ENCODE measurements around the gene COBL. TPM values are rescaled to one million over a fixed set of nuclear protein-coding genes. Genes with fewer than 3 reads are reported as not detected.

COBL gene
- total and polyA plus RNA-seq, 9 of the 15 experiments (the other 6 are each of a cell fraction or from before 2014, with no cell fraction given), result 0.01 to 2.4 (median 0.09) TPM; not detected in 3

- TF ChIP-seq, protein P1, sequence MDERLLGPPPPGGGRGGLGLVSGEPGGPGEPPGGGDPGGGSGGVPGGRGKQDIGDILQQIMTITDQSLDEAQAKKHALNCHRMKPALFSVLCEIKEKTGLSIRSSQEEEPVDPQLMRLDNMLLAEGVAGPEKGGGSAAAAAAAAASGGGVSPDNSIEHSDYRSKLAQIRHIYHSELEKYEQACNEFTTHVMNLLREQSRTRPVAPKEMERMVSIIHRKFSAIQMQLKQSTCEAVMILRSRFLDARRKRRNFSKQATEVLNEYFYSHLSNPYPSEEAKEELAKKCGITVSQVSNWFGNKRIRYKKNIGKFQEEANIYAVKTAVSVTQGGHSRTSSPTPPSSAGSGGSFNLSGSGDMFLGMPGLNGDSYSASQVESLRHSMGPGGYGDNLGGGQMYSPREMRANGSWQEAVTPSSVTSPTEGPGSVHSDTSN (CRISPR knock-in tag; IDR thresholded peaks at IDR 0.05; ENCODE audit: low read depth), result no peak
- TF ChIP-seq, protein P1 (tag; conservative IDR thresholded peaks at IDR 0.05; ENCODE audit: low read depth), result no peak
- TF ChIP-seq SRSF3 (IDR thresholded peaks at IDR 0.05; ENCODE audit: insufficient read depth, low read length) (no peak), SAFB2 (IDR thresholded peaks at IDR 0.05; ENCODE audit: borderline replicate concordance, low read depth, low read length, severe bottlenecking) (no peak), HBP1 (CRISPR knock-in tag; IDR thresholded peaks at IDR 0.05) (no peak)
- TF ChIP-seq, protein P2, sequence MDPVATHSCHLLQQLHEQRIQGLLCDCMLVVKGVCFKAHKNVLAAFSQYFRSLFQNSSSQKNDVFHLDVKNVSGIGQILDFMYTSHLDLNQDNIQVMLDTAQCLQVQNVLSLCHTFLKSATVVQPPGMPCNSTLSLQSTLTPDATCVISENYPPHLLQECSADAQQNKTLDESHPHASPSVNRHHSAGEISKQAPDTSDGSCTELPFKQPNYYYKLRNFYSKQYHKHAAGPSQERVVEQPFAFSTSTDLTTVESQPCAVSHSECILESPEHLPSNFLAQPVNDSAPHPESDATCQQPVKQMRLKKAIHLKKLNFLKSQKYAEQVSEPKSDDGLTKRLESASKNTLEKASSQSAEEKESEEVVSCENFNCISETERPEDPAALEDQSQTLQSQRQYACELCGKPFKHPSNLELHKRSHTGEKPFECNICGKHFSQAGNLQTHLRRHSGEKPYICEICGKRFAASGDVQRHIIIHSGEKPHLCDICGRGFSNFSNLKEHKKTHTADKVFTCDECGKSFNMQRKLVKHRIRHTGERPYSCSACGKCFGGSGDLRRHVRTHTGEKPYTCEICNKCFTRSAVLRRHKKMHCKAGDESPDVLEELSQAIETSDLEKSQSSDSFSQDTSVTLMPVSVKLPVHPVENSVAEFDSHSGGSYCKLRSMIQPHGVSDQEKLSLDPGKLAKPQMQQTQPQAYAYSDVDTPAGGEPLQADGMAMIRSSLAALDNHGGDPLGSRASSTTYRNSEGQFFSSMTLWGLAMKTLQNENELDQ (CRISPR knock-in tag; IDR thresholded peaks at IDR 0.05; ENCODE audit: borderline replicate concordance), result no peak
These were observed 53.6 kb downstream of the COBL start (continued) for GRCh38 chr7:51262796-51263531.
